Skin of body (tissue), 2 donors: ENCODE measurements around the gene C2orf49. TPM values are rescaled to one million over a fixed set of nuclear protein-coding genes. Genes with fewer than 3 reads are reported as not detected.

Experiments
- DNase-seq: peaks from one replicate; lab custom pipeline; 2025; lab: John Stamatoyannopoulos, UW
- total RNA-seq: library from RNA; depleted of rRNA; stranded (reverse); fragments of >200 nt; gene quantifications from one replicate; pipeline ENCODE4 v1.2.3, GENCODE V29; 2014

Gene C2orf49
- total RNA-seq, 1 donor from 2014 or later = 14.4 TPM

- peak; percentile 44 for DNase-seq
These were observed 61.2 kb downstream of the C2orf49 start, which contains the start of gene FHL2 for GRCh38 chr2:105398336-105399206. Gene FHL2 (minus strand): TSS chr2:105399051. CDS start chr2:105386516, 12,535 bp downstream.

Other genes starting within 250 kb of the C2orf49 start
- gene GPR45, start 95.8 kb upstream of the C2orf49 start, total RNA-seq = not detected
- gene TGFBRAP1, start 7.8 kb upstream of the C2orf49 start, total RNA-seq = 10.2 TPM
- 31.5 TPM for gene FHL2, start 61.5 kb downstream of the C2orf49 start, total RNA-seq